ES-I3 (cell line): ENCODE data around the gene PNPT1.

Experiments used
- H3K36me3 ChIP-seq: 2 replicates; pipeline ENCODE4 v1.6.1; 2013; ENCODE audit warnings: mild to moderate bottlenecking, low read length, control low read depth, moderate library complexity; ENCODE audit not compliant: insufficient read depth
- H3K4me1 ChIP-seq: 2 replicates; pipeline ENCODE4 v1.6.1; 2013; ENCODE audit warnings: mild to moderate bottlenecking, control low read depth, low read length; ENCODE audit not compliant: insufficient read depth
- H3K9ac ChIP-seq: 2 replicates; pipeline ENCODE4 v1.6.1; 2013; ENCODE audit warnings: low read depth, mild to moderate bottlenecking, low read length, moderate library complexity
- H3K9me3 ChIP-seq: 2 replicates; pipeline ENCODE4 v1.6.1; 2013; ENCODE audit warnings: mild to moderate bottlenecking, low read length, moderate library complexity; ENCODE audit not compliant: control insufficient read depth, insufficient read depth

The PNPT1 gene

DNA sequence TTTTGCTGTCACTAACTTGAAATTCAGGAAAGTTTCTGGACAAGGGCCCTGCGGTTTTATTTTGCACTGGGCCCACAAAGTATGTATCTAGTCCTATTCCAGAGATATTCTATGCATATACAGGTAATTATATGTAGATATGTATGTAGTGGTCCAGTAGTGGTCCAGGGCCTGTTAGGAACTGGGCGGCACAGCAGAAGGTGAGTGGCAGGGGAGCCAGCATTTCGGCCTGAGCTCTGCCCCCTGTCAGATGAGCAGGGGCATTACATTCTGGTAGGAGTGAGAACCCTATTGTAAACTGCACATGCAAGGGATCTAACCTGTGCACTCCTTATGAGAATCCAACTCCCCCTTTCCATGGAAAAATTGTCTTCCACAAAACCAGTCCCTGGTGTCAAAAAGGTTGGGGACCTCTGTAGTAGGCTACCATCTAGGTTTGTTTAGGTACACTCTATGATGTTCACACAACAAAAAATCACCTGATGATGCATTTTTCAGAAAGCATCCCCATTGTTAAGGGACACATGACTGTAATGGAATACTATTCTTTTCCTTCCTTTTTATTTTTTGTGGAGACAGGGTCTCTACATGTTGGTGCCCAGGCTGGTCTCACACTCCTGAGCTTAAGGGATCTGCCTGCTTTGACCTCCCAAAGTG is 73.4 kb downstream of the PNPT1 start:
- Histone ChIP-seq H3K9me3 (no peaks in the 10 kb centered on the region), H3K36me3 (no peaks in the 10 kb centered on the region), H3K4me1 (no peaks in the 10 kb centered on the region), H3K9ac (no peak overlapping the region)

DNA sequence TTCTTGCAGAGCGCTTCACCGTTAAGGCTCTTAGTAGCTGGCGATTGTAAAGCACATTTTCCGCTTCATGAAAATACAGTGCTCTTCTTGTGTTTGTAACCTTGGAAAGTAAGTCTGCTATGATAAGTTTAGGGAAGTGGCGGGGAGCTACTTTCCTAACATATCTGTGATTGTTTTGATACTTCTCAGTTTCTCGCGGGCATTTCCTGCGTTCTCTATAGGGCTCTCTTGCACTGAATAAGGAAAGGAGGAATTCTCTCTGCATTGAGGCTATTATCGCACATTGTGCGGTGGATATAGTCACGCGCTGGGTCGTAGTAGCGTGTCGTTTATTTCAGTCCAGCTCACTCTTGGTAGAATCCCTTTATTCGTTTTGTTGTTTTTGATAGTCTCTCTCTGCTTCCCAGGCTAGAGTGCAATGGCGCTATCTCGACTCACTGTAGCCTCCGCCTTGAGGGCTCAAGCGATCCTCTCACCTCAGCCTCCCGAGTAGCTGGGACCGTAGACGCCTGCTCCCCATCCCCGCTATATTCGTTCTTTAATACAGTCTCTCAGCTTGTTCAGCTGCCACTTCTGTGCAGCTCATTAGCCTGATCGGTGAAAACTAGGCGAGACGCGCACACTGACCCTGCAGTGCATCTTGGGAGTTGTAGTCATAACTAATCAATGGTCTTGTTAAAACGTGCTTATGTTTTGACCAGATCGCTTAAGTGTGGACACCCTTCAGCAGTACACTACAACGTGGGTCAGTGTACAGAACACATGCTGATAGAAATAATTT is 75.2 kb downstream of the PNPT1 start:
- no peaks in the 10 kb centered on the region for H3K9me3 ChIP-seq
- H3K36me3 ChIP-seq, result no peaks in the 10 kb centered on the region
- no peaks in the 10 kb centered on the region for H3K4me1 ChIP-seq
- H3K9ac ChIP-seq, result peak overlapping the region; percentile 87

DNA sequence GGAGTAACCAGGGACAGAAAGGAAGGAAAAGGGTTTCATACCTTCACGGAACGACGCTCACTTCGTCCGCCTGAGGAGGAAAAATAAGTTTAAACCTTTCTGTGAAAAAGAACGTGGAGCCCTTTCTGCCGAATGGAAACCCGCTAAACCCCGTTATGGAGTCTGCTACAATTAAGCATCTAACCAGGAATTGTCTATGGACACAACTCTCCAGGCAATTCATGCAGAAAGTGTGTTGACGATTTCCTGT is 75.7 kb downstream of the PNPT1 start:
- Histone ChIP-seq H3K36me3 (no peaks in the 10 kb centered on the region), H3K9me3 (no peaks in the 10 kb centered on the region), H3K4me1 (no peaks in the 10 kb centered on the region), H3K9ac (peak overlapping the region; percentile 87)

DNA sequence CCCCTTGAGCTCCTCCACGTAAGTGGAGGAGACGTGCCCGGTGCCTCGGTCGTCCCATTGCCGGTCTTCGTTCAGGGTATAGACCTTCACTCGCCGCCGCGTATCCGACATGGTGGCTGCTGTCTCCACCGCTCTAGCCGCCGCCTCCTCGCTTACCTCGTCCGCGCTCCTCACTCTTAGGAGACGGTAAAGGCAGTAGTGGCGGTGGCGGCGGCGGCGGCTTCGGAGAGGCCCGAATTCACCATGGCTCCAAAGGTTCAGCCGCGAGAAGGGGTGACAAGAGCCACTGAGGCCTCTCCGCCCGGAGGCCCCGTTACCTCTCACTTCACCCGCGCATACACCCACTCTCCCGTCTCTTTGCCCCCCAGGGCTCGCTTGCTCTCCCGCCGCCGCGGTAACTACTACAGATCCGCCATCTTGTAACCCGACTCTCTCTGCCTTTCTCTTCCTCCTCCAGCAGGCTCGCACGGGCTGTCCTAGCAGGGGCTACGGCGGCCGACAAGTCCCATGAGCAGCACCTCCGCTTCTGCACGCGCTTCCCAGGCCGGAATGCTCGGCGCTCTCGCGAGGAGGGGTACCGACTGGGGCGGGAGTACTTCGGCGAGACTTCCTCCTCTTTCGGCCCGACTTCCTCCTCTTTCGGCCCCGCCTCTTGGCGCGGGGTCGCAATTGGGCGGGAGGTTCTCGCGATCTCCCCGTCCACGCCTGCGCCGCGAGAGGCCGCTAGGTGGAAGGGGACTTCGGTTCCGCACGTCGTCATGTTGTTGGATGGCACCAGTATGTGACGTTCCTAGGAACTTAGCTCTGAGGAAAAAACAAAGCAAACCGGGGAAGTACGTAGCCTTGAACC is 76.2 kb downstream of the PNPT1 start, which contains the start of gene PPP4R3B:
TSS of gene PPP4R3B (minus strand) at position 448 of the 850 bp plus-strand sequence. CDS start at position 111, 337 bp downstream.
- Histone ChIP-seq H3K9me3 (no peaks in the 10 kb centered on the region), H3K9ac (peak within 1 kb of the TSS; percentile 96), H3K36me3 (no peaks in the 10 kb centered on the region), H3K4me1 (no peaks in the 10 kb centered on the region)

DNA sequence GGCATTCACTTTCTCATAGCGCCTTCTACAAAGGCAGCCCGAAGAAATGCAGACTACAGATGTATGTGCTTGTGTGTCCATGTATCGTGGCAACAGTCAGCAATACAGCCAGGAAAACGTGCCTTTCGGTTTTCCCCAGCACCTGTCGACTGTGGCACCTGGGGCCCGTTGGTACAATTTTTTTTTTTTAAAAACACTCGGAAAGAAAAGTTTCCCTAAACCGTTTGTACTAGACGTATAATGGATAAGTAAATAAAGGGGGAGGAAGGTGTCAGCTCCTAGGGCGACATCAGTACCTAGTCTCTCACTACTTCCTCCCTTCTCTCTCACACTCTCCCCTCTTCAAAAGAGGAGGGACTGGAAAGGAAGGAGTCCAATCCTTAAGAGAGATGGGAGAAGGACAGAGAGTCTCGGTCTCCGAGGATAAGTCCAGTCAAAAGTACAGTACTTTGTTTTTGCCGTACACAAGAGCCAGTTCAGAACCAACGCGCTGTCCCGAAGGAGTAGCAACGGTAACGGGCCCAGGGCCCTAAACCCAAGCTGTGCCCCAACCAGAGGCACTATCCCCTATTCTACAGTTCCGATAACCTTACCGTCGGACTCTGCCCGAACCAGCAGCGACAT is 77.0 kb downstream of the PNPT1 start:
- Histone ChIP-seq H3K9ac (peak overlapping the region; percentile 96), H3K36me3 (no peaks in the 10 kb centered on the region; the same call in 1 of the 2 replicates), H3K4me1 (no peaks in the 10 kb centered on the region), H3K9me3 (no peaks in the 10 kb centered on the region)

DNA sequence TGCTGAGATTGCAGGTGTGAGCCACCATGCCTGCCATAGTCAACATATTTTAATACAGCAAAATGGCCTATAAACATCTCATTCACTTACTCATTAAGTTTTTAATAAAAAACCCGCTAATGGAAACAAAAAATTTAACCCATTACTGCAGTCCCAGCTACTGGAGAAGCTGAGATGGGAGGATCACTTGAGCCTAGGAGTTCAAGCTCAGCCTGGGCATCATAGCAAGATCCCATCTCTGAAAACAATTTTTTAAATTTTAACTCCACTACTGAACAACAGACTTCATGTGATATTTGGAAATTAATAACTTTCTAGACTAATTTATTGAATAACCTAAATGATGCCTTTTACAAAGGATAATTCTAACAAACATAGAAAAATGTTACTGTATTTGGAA is 81.6 kb downstream of the PNPT1 start:
- Histone ChIP-seq H3K4me1 (no peaks in the 10 kb centered on the region), H3K36me3 (no peaks in the 10 kb centered on the region; the same call in 1 of the 2 replicates), H3K9me3 (no peaks in the 10 kb centered on the region)

DNA sequence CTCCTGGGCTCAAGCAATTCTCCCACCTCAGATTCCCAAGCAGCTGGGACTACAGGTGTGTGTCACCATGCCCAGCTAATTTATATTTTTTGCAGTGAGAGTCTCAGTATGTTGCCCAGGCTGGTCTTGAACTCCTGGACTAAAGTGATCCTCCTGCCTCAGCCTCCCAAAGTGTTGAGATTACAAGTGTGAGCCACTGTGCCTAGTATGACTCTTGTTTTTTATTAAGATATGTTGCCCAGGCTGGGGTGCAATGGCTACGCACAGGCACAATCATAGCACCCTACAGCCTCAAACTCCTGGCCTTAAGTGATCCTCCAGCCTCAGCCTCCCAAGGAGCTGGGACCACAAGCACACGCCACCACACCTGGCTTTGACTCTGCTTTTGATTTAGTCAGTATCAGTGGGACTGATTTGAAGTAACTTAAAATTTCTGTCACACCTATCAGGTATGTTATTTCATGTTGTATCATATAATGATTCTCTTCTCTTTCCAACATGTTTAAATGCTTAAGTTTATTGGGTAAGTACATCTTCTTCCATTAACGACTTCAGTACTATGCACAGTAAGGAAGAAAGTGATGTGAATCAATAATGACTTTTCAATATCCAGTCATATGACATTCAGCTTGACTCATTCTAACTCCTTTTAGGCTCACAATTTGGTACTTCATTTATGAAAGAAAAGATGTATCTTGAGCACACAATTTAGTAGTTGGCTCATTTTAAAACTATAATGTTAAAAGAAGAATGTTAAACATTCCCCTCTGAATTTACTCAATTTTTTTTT is 82.5 kb downstream of the PNPT1 start:
- Histone ChIP-seq H3K36me3 (no peaks in the 10 kb centered on the region; the same call in 1 of the 2 replicates), H3K9ac (no peak overlapping the region), H3K9me3 (no peaks in the 10 kb centered on the region), H3K4me1 (no peaks in the 10 kb centered on the region)

More for the DNA sequence above, 81.6 kb downstream of the PNPT1 start:
- H3K9ac ChIP-seq, result no peak overlapping the region

DNA sequence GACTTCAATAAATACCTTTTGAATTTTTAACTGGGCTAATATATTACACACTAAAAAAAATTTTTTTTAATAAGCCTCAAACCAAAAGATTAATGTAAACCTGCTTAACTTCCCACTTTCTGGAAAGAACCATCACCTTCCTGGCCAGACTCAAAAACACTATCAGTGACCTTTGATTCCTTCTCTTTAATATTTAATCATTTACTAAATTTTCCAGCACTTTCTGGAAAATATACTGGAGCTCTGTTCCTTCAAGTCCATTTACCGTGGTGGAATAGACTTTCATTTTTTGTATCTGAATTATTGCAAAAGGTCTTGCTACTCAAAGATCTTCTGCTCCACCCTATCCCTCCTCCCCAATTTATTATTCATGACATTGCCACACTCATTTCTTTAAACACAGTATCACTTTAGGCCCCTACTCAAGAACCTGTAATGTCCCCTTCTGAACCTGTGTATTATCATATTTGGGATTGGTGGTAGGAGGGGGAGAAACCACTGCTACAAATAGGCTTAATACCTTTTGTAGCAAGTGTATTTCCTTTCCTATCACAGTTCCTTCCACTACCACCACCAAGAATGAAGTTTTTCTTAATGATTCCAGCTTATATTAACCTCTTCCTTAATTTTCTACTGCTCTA is 83.6 kb downstream of the PNPT1 start:
- Histone ChIP-seq H3K36me3 (no peaks in the 10 kb centered on the region; the same call in 1 of the 2 replicates), H3K9me3 (no peaks in the 10 kb centered on the region), H3K9ac (no peak overlapping the region)

DNA sequence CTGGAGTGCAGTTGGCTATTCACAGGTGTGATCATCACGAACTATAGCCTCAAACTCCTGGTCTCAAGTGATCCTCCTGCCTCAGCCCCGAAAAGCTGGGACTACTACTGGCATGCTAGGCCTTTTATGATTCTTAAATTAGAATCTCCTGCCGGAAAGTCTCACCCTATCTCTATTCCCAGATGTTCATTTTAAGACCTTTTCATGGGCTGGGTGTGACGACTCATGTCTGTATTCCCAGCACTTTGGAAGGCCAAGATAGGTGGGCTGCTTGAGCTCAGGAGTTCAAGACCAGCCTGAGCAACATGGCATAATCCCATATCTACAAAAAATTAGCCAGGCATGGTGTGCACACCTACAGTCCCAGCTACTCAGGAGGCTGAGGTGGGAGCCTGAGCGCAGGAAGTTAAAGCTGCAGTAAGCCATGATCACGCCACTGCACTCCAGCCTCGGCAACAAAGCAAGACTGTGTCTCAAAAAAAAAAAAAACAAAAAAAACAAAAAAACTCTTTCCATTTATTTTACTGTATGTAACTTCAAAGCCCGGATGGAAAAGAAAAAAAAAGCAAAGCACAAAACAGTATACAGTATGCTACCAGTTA is 84.3 kb downstream of the PNPT1 start:
- H3K9me3 ChIP-seq, result no peaks in the 10 kb centered on the region
- H3K4me1 ChIP-seq, result no peaks in the 10 kb centered on the region
- H3K36me3 ChIP-seq, result no peaks in the 10 kb centered on the region; the same call in 1 of the 2 replicates

More for the DNA sequence above, 83.6 kb downstream of the PNPT1 start:
- H3K4me1 ChIP-seq, result no peaks in the 10 kb centered on the region

DNA sequence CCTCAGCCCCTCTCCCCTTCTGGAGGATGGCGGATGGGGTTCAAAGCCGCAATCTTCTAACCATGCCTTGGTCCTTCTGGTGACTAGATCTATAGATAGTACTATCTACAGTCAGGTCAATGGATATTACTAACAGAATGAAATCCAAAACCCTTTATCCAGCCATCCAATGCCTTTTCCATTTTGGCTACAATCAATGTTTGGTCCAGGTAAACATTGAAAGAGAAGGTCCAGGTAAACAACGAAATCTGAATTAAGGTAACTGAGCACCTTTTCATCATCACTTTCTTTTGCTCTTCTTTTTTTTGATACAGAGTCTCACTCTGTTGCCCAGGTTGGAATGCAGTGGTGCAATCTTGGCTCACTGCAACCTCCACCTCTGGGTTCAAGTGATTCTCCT is 85.9 kb downstream of the PNPT1 start:
- H3K9ac ChIP-seq, result no peak overlapping the region
- no peaks in the 10 kb centered on the region for H3K9me3 ChIP-seq
- H3K36me3 ChIP-seq, result peaks cover 2% of the 10 kb centered on the region; the same call in 1 of the 2 replicates
- H3K4me1 ChIP-seq, result no peaks in the 10 kb centered on the region

More for the DNA sequence above, 84.3 kb downstream of the PNPT1 start:
- H3K9ac ChIP-seq, result no peak overlapping the region

DNA sequence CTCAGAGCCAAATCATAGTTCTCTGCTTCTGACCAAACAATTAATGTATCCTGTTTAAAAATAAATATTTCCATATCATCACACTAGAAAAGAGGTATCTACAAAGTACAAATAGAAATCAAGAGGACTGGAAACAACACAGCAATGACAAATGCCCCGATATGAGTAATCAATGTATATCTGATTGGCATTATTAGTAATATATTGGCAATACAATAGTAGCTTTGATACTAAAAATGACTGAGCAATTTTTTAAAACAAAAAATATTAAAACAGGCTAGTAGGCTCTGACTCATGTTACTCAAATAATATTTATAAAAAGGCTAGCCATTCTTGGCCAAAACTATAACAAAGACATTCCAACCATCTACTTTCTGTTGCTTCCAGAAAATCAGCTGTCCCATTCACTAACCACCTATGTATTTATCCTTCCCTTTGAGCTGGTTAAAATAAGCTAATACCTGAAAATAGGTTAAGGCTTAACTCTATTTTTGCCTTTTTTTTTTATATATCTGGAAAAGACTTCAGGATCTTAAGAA is 89.5 kb downstream of the PNPT1 start:
- peaks cover 4% of the 10 kb centered on the region; the same call in 1 of the 2 replicates for H3K36me3 ChIP-seq
- H3K9me3 ChIP-seq, result no peaks in the 10 kb centered on the region
- no peak overlapping the region for H3K9ac ChIP-seq
- no peaks in the 10 kb centered on the region for H3K4me1 ChIP-seq

DNA sequence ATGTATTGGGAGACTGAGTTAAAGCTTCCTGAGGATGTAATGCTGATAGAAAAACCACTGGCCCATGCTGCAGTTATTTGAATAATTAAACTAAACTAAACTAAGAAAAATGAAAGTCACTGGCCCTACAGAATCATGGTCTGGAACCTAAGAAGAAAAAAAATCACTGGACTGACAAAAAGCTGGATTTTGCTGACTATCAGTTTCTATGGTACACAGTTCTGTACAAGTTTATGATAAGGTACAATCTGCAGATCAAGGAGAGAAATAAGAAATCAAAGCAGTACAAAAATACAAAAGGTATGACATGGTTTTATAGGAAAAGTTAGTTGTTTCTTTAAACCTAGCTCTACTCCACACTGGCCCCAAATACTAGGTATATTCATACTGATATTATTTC is 91.8 kb downstream of the PNPT1 start:
- H3K36me3 ChIP-seq, result peaks cover 10% of the 10 kb centered on the region; the same call in 1 of the 2 replicates
- no peak overlapping the region for H3K9ac ChIP-seq
- H3K4me1 ChIP-seq, result no peaks in the 10 kb centered on the region
- H3K9me3 ChIP-seq, result no peaks in the 10 kb centered on the region
